T1000 (cell line): ENCODE data around the gene PDK4.

Experiments
- DNase-seq: peaks from one replicate; lab custom pipeline; 2025; ENCODE audit warnings: mixed read lengths; lab: John Stamatoyannopoulos, UW

Gene PDK4

DNA sequence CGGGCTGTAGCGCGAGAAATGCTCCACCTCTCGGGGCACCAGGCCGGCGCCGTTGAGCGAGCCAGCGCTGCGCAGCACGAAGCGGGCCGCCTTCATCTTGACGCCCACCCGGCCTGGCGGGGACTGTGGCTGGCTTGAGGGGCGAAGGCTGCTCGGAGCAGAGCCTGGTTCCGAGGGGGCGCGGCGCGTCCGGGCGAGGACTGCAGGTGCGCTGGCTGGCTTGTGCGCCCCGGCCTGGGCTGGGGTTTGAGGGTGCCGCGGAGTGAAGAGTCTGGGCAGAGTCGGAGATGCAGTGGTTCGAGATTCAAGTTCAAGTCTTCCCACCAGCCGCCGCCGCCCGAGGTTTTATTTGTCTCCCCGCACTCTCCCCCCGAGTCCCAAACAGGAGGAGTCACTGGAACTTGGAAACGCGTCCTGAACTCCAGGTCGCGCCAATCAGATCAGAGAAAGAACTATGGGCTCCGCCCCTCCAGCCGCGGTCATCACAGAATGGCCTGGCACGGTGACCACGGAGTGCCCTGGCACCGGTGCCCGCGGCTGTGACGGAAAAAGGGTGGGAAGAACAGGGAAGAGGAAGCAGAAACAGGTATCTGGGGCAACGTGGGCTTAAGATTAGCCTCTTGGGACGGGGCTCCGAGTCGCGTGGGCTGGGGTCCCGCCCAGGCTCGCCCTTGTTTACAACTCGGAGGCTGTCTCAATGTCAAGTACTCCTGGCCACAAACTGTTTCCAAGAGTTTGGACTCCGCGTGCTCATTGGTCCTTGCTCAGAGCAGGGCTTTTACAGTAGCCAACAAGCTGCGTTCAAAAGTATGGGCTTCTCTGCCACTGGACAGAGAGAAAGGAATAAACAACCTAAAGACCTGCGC lies at the start of gene PDK4:
Gene PDK4 (minus strand): TSS at position 319 of the 866 bp plus-strand sequence. CDS start 223 bp downstream, at position 96.
- DNase-seq, result peak; percentile 42

DNA sequence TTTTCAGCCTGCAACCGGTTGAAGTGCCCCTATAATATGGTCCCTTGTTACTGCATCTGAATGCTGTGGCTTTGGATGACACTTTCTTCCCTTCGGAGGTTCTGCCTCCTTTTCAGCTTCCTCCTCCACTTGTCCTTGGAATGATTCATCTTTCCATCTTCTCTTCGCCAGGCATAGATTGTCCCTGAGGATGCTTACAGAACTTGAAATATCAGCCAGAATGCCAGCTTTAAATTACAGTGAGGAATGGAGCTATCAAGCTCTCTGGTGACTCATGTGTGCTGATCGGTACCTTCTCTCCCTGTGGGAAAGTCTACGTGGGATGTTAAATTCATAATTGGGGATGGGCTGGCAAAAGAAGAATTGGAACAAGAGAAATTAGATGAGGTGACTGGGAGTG lies 45.9 kb upstream of the PDK4 start:
- DNase-seq, result no peak

DNA sequence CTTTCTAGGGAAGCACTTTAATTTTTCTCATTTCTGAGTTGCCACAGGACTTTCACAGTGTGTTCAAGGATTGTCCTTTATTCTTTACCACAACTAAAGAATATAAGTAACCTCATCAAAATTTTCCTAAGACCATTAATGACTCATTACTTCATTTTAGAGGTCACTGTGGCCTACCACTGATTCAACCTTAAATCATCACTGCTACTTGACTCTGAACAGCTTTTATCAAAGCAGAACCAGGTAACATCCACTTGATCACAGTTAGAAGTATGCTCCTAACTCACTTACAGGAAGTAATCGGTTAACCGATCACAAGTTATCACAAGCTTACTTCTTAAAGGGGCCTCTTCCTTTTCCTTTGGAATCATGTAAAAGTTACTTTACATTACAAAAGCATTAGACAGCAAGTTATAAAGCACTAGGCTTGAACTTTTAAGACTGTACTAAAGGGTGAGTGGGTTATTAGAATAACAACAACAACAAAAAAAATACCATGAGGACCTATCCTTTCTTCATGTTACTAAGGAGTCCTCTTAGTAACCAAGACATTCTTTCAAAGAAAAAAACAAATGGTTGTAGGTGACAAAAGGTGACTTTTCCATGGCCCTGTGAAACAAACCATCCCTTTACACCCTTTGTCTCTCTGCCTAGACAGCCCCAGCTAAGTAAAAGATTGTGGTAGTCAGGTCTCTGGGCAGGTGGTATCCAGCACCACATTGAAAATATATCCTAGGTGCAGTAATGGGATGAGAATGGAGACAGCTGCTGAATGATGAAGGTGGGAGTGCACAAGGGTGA lies 40.0 kb upstream of the PDK4 start:
- DNase-seq, result no peak

DNA sequence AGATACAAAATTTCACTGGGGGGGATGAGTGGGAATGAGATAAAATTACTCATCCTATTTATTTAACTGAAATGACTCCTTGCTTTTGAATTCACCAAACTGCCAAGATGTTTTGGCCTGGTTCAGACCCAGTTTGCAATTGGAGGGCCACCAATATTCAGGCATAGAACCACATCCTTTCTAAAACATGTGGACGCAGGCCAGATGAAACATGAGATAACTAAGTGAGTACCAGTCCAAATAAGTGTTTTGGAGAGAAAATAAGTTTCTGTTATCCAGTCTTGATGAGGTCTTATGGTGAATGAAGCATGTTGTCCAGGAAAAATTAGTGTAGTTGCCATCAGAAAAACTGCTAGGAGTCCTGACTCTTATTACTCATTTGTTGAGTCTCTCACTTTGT lies 36.3 kb upstream of the PDK4 start:
- no peak for DNase-seq

DNA sequence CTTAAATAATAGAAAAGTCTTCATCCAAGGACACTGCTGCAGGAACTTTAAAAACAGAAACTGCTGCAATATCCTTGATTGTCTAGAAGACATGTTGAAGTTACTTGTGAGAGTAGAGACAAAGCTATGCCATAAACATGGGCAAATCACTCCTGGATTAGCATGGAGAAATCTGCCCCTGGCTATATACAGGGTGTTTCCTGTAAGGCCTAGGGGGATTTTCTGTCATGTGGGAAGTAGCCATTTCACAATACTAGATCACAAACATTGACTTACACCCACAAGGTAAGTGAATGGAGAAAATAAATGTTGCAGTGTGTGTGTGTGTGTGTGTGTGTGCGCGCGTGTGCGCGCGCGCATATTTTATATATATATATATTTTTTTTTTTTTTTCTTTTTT lies 35.2 kb upstream of the PDK4 start:
- no peak for DNase-seq

DNA sequence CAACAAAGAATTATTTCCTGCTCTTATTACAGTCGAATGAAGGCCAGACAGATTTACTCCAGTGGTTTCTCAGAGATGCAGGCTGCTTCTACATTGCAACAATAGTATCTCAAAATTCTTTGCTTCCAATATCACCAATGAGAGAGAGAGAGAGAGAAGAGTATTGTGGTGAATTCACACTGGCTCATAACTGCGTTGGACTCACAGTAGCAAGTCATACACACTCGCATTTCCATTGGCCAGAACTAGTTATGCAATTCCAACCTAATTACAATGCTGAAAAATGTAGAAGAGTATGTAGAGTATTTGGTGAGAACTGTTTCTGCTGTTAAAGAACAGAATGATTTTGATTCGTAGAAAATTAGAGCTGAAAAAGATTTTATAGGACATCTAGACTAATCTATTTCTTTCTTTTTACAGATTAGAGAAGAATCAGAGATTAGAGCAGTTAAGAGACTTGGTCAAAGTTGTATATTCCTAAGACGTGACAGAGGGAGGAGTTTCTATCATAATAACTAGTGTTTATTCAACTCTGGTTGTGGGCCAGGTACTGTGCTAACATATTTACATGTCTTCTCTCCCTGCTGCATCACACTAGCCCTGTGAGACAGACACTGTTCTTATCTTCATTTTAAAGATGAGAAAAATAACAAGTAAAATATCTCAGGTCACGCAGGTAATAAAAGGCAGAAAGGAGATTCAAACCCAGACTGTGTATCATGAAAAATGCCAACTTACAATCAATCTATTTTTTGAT lies 34.6 kb upstream of the PDK4 start:
- DNase-seq, result no peak

DNA sequence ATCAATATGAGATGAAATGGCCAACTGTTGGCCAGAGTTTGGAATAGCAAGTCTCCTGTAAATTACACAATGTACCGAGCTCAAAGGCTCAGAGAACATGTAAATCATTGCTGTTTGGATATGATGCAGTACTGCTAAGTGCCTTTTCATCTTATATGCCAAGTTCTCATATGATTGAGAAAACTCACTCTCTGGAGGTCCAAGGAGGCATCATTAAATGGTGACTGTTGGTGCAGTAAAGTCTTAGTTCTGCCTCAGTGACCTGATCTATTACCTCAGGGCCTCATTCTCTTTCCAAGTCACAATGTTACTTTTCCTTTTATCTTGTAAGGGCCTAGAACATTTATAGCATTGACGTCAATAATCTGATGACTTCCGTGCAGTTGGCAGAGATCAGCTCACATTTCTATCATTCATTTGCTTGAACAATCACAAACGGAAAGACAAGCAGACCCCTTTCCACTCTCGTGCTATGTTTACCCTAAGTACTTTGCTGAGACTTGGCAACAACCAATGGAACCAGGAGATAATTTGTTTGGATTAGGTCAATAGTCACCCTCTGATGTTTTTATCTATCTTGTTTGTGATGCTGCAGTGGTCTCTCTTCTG lies 32.6 kb upstream of the PDK4 start:
- no peak for DNase-seq

DNA sequence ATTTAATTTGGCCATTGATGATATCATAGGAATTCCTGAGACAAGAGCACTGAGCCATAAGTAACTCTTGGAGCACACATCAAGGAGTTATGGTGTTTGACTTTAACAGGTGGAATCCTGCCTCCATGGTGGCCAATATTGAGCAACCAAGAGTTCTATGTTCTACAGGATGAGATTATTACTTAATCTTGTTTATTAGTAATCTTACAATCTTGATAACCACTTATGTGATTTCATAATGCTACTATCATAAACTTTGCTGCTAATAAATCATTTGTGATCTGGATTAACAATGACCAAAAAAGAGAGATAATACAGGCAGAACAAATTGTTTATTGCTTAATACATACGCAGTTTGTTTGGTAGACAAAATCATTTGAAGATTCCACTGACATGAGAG lies 27.5 kb upstream of the PDK4 start:
- no peak for DNase-seq

DNA sequence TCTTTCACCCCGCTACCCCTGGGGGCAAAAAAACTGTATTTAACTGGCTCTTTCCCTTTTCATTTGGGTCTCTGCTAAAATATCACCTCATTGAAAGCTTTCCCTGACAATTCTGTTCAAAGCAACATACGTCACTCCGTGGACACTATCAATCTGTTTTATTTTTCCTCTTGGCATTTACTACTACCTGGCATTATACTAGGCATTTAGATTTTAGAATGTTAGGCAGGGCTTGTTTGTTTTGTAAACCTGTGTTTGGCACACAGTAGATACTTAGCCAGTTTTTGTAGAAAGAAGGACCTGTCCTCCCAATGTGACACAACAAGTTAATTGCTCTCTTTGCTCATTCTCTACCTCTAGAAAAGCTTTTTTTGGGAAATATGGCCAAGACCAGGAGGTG lies 26.5 kb upstream of the PDK4 start:
- no peak for DNase-seq

DNA sequence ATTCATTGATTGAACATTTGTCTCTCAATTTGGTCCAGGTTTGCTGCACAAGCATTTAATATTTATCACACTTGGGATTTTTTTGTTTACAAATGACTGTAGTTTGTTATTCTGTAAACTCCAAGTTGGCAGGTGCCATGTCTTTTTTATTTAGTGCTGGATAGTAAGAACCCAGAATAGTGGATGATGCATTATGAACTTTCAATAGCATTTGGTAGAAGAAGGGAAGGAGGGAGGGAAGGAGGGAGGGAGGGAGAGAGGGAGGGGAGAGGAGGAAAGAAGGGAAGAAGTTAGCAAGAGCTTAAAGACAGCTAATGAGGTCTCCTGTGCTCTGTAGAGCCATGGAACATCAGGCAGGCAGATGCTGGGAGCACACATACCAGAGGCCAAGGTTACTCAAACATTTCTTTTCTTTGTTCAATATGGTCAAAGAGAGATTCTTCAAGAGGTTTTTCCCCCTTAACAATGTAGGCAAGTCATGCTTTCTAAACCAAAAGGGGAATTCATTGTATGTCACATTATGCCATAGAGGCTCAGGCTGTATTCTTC lies 25.8 kb upstream of the PDK4 start:
- no peak for DNase-seq

DNA sequence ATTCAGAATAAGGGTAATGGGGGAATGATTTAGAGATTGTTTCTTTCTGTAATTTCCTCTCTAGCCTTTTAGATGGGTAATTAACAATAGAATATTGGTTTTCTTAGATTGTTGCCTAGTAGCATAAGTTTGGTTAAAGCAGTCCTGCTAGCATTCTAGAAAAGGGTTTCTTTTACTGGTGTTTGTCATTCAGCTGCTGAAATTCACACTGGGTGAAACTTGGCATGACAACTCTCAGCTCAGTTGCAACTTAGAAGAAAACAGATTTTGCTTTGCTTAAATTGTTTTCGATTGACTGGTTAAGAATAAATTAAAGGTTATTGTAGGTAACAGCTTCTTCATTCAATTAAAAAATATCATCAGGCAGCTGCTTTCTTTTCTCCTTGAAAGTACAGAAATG lies 25.1 kb upstream of the PDK4 start:
- no peak for DNase-seq

DNA sequence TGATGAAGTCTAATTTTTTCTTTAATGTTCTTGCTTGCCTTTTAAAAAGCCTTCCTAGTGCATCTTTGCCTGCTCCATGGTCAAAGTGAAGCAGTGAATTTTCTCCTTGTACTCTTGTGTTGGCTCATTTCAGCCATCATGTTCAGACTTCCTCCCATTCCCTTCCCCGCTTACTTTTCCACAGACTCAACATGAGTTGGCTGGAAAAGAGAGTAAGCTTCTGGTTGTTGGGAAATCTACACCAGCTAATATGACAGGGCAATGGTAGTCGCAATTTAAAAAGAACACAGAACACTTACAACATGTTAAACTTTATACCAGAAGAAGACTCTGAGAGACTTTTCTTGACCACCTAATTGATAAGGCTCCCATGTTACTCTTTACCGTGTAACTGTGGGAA lies 24.3 kb upstream of the PDK4 start:
- no peak for DNase-seq

DNA sequence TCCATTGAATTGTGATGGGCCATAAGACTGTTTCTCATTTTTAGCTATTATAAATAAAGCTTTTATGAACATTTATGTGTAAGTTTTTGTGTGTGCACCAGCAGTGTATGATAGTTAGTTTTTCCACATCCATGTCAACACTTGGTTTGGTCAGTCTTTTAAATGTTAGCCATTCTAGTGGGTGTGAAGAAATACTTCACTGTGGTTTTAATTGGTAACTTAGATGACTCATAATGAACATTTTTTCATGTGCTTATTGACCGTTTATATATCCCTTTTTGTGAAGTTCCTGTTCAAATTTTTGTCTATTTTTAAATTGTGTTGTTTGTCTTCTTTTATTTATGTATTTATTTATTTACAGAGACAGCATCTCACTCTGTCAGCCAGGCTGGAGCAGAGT lies 23.6 kb upstream of the PDK4 start:
- DNase-seq, result no peak

DNA sequence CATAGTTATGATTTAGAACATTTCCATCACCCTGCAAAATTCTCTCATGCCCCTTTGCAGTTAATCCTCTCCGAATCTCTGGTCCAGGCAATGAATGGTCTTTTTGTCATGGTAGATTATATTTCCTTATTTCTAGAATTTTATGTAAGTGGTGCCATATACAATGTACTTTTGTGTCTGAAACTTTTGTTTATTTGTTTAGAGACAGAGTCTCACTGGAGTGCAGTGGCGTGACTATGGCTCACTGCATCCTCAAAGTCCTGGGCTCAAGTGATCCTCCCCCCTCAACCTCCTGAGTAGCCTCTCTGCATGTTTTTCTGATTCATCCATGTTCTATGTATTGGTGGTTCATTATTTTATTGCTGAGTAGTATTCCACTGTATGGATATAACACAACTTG lies 23.2 kb upstream of the PDK4 start:
- DNase-seq, result no peak

DNA sequence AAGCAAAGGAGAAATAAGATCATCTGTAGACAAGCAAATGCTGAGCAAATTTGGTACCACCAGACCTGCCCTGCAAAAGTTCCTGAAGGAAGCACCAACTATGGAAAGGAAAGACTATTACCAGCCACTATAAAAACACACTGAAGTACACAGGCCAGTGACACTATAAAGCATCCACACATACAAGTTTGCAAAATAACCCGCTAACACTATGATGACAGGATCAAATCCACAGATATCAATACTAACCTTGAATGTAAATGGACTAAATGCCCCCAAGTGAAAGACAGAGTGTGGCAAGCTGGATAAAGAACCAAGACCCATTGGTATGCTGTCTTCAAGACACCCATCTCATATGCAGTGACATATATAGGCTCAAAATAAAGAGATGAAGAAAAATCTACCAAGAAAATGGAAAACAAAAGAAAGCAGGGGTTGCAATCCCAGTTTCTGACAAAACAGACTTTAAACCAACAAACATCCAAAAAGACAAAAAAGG lies 18.2 kb upstream of the PDK4 start:
- no peak for DNase-seq

DNA sequence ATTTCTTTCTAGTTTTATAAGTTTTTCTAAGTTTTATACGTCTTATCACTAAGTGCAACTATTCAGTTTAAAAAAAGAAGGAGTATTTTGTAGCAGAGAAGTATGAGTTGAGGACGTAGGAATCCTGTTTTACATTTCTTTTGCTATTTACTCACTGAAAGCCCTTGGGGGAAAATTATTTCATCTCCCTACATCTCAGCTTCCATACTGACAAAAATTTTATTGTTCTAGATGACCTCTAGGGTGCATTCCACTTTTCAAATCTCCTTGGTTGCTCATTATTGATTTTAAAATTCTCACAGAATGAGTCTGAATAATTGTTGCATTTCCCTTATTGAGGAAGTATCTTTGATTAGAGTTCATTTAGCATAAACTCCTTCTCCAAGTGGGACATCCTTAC lies 14.9 kb upstream of the PDK4 start:
- no peak for DNase-seq

DNA sequence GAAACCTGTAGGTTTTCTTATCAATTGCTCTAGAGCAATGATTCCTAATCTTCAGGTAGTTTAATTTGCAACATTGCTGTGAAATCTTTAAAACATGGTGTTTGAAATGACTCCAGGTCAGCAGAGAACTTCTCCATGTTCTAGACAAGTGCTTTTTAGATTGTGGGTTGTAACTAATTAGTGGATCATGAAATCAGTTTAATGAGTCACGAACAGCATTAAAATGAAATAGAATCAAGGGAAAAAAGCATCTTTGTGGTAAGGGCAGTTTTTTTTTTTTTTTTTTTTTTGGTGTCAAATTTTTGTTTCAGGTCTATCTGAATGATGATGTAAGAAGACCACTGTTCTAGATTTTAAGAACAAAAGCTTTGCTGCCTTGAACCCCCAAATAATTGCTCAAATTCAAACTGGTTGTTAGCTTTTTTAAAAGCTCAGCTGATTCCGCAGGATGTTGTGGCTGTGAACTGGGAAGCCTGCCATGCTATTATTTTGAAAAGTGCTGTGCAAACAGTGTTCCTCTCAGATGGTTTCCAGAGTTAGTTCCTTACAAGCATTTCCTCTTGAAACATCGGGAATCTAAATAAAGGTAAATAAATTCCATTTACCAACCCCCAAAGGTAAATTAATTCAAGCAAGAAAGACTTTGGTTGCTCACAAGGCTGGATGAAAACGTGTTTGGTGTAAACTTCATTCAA lies 13.1 kb upstream of the PDK4 start:
- DNase-seq, result no peak

DNA sequence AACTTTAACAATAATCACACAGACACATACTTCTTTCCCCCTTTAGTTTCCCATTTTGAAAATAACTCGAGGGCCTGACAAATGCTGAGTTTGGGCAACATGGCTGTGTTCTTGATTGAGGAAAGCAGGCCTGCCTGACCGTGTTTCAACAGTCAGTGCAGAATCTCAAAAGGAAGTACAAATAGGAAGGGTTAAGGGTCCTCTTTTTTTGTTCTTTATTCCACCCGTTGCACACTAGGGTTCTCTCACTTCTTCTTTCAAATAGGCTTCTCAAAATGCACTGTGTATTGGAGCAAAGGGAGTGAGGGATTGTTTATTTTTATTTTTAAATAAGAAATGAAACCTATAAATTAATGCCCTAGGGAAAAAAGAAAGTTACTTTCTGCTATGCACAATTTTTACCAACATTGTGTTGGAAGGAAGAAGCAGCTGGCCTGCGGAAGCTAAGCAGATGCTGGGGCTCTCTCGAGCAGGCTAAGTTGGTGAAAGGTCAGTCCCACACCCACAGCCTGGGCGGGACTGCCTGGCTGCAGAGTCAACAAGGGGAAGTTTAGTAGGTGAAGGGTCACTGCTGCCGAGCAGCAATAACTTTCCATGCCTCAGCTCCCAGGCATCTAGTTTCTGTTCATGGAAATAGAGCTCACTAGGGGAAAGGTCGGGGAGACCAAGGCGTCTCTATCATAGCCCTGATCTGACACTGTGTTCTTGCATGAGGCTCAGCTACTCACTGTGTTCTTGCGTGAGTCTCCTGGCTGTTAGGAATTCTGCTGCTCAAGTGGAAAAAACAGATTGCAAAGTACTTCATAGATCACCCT lies 12.2 kb upstream of the PDK4 start:
- peak; percentile 66 for DNase-seq

DNA sequence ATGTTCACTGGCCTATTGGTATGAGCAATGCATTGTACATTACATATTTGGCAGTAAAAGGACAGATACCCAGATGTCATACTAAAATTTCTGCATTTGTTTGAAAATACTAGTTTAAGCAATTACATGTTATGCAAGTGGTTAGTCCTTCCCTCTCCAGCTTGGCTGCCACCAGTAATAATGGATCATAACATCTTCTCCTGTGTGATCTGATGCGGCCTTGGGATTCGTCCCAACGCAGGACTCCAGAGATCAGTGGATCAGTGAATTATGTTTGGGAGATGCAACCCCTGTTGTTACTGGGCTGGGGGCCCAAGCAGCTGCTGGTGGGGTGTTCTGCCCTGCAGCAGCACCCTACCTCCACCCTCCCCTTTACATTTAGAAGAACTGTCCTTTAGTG lies 11.2 kb upstream of the PDK4 start:
- no peak for DNase-seq

DNA sequence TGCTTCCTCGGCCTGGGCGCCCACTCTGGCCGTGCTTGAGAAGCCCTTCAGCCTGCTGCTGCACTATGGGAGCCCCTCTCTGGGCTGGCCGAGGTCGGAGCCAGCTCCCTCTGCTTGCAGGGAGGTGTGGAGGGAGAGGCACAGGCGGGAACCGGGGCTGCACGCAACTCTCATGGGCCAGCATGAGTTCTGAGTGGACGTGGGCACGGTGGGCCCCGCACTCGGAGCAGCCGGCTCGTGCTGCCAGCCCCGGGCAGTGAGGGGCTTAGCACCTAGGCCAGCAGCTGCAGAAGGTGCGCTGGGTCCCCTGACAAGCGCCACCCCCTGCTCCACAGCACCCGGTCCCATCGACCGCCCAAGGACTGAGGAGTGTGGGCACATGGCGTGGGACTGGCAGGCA lies 9.0 kb upstream of the PDK4 start:
- DNase-seq, result no peak
